Endothelial cell of umbilical vein (primary cell): ENCODE data around the gene LRCH1. TPM values are rescaled to one million over a fixed set of nuclear protein-coding genes. Genes with fewer than 3 reads are reported as not detected.

Source experiments
- BruUV-seq: library from RNA; stranded (reverse); fragments of 400-500 nt; replicated peaks from 2 replicates; lab custom pipeline; 2021; lab: Mats Ljungman, UMichigan
- CTCF ChIA-PET: fragments of 300-600, 350-600 bp; sonication (Branson Sonifier 250); formaldehyde crosslinking; loops from one replicate; lab custom pipeline; 2021; ENCODE audit warnings: antibody characterized with exemption, inconsistent platforms; lab: Charles Lee
- POLR2A ChIA-PET: fragments of 300-600, 350-600 bp; sonication (Branson Sonifier 250); formaldehyde crosslinking; loops from one replicate; lab custom pipeline; 2021; ENCODE audit warnings: antibody characterized with exemption, inconsistent platforms; lab: Charles Lee
- DNase-seq: peaks from one replicate; pipeline ENCODE4 v3.0.0-alpha.2; 2011; ENCODE audit warnings: low read depth, low spot score
- FAIRE-seq: peaks from 2 replicates; lab custom pipeline; 2011; peaks lifted over from hg19 to GRCh38; lab: Jason Lieb, UNC
- H2AFZ ChIP-seq: 2 replicates; pipeline ENCODE4 v1.6.0; 2012; ENCODE audit warnings: low read depth, low read length, control low read depth, inconsistent platforms
- H3K27ac ChIP-seq: 2 replicates; pipeline ENCODE4 v1.5.1; 2011; ENCODE audit warnings: low read depth, mild to moderate bottlenecking, control low read depth, low read length, moderate library complexity; ENCODE audit not compliant: insufficient read depth
- H3K27me3 ChIP-seq, 2 experiments: 2 replicates each; pipeline versions ENCODE4 v1.6.0 to v1.6.1; 2011; ENCODE audit warnings: low read length in 2 of 2, mixed read lengths in 1 of 2; ENCODE audit not compliant: control insufficient read depth in 2 of 2, insufficient read depth in 2 of 2
- H3K36me3 ChIP-seq, 2 experiments: 2 replicates in 1 of 2; 3 replicates in 1 of 2; pipeline ENCODE4 v1.5.1; 2011; ENCODE audit warnings: low read length in 2 of 2, mild to moderate bottlenecking in 1 of 2, moderate library complexity in 1 of 2; ENCODE audit not compliant: control insufficient read depth in 2 of 2, insufficient read depth in 2 of 2; ENCODE audit errors: extremely low read depth in 1 of 2
- H3K4me1 ChIP-seq: 3 replicates; pipeline ENCODE4 v1.5.1; 2011; ENCODE audit warnings: mild to moderate bottlenecking, low read length; ENCODE audit not compliant: control insufficient read depth, insufficient read depth; ENCODE audit errors: extremely low read depth
- H3K4me2 ChIP-seq: 2 replicates; pipeline ENCODE4 v1.6.1; 2011; ENCODE audit warnings: low read length, control low read depth, mixed read lengths; ENCODE audit not compliant: insufficient read depth
- H3K4me3 ChIP-seq, 3 experiments: fragments of 200-600 bp in 1 of 3; sonication (generic), shearing (Covaris generic) in 1 of 3; replicated peaks in 1 of 3; 2 replicates each; pipeline ENCODE4 v1.5.1; 2011 to 2016; ENCODE audit warnings: control low read depth in 3 of 3, low read length in 3 of 3, mild to moderate bottlenecking in 2 of 3, inconsistent platforms in 1 of 3, low read depth in 1 of 3, moderate library complexity in 1 of 3; ENCODE audit not compliant: insufficient read depth in 1 of 3
- H3K79me2 ChIP-seq: 2 replicates; pipeline ENCODE4 v1.6.0; 2012; ENCODE audit warnings: low read length, inconsistent platforms; ENCODE audit not compliant: control insufficient read depth, insufficient read depth
- H3K9ac ChIP-seq: replicated peaks from 2 replicates; pipeline ENCODE3; 2011; ENCODE audit warnings: low read length, control low read depth; ENCODE audit not compliant: insufficient read depth; ENCODE audit errors: extremely low read depth
- H3K9me1 ChIP-seq: replicated peaks from 3 replicates; pipeline ENCODE4 v1.6.0; 2011; ENCODE audit warnings: mild to moderate bottlenecking, low read length; ENCODE audit not compliant: control insufficient read depth, insufficient read depth; ENCODE audit errors: extremely low read depth
- H3K9me3 ChIP-seq: replicated peaks from 2 replicates; pipeline ENCODE4 v1.5.1; 2012; ENCODE audit warnings: low read length, inconsistent platforms; ENCODE audit not compliant: control insufficient read depth, insufficient read depth
- H4K20me1 ChIP-seq: replicated peaks from 2 replicates; pipeline ENCODE3; 2011; ENCODE audit warnings: mild to moderate bottlenecking, low read length; ENCODE audit not compliant: control insufficient read depth, insufficient read depth; ENCODE audit errors: extremely low read depth
- CTCF ChIP-seq, 2 donors: IDR thresholded peaks; 1 replicate in 1 of 2; 2 replicates in 1 of 2; pipeline ENCODE4 v1.5.1; 2011; ENCODE audit warnings: low read length in 2 of 2, mild to moderate bottlenecking in 2 of 2, moderate library complexity in 2 of 2, control low read depth in 1 of 2, inconsistent platforms in 1 of 2, low read depth in 1 of 2; ENCODE audit not compliant: insufficient read depth in 1 of 2; ENCODE audit errors: extremely low read depth in 1 of 2
- FOS ChIP-seq: IDR thresholded peaks from 2 replicates; pipeline ENCODE4 v1.6.1; 2011; ENCODE audit warnings: mild to moderate bottlenecking, low read length, moderate library complexity, borderline replicate concordance; ENCODE audit not compliant: insufficient read depth
- GATA2 ChIP-seq: IDR thresholded peaks from 2 replicates; pipeline ENCODE4 v1.7.0; 2011; ENCODE audit warnings: low read depth, mild to moderate bottlenecking, moderate library complexity, mixed read lengths, low read length; ENCODE audit not compliant: insufficient read length, insufficient read depth
- JUN ChIP-seq: IDR thresholded peaks from 2 replicates; pipeline ENCODE4 v1.6.1; 2011; ENCODE audit warnings: borderline replicate concordance, low read depth; ENCODE audit not compliant: insufficient read length, insufficient read depth
- POLR2AphosphoS5 ChIP-seq: IDR thresholded peaks from 2 replicates; pipeline ENCODE4 v1.6.1; 2012; ENCODE audit warnings: low read depth, mild to moderate bottlenecking, control low read depth, low read length, moderate library complexity; ENCODE audit not compliant: insufficient read depth
- dilution Hi-C: fragments of 300-500 bp; cut with MboI; formaldehyde crosslinking; loops from one replicate; pipeline ENCODE4 v1.15.0; 2019; ENCODE audit warnings: low sequenced_read_pairs; ENCODE audit not compliant: extremely low pct_ligation_motif_present
- intact Hi-C: fragments of 100-400 bp; cut with micrococcal nuclease; formaldehyde crosslinking; loops from one replicate; pipeline ENCODE4 v1.10.0; 2022
- polyA plus RNA-seq, 4 experiments: library from polyadenylated mRNA; depleted of rRNA in 3 of 4; stranded (reverse) in 3 of 4; unstranded in 1 of 4; fragments of >200 nt; gene quantifications; 2 replicates each; pipeline versions ENCODE4 v1.2.1 to v1.2.3, GENCODE V29; 2011 to 2012; ENCODE audit warnings: missing spikeins in 1 of 4
- total RNA-seq: library from RNA; stranded (reverse); gene quantifications from 2 replicates; pipeline ENCODE4 v1.2.3, GENCODE V29; 2021

Gene LRCH1
- total and polyA plus RNA-seq, 2 donors (not counting 3 experiments of a cell fraction or from before 2014, with no cell fraction given): 5.4 to 16.5 TPM

GRCh38 chr13:46685006-46685730 is 132.2 kb downstream of the LRCH1 start:
- Histone ChIP-seq H3K4me2 (no peak overlapping the region), H3K36me3 (peaks cover 0 to 2% of the 10 kb centered on the region in 2 experiments), H3K4me1 (no peaks in the 10 kb centered on the region), H3K9ac (no peak overlapping the region), H3K79me2 (no peaks in the 10 kb centered on the region), H3K27me3 (no peaks in the 10 kb centered on the region), H3K27ac (no peak overlapping the region), H3K9me3 (no peaks in the 10 kb centered on the region), H3K9me1 (no peaks in the 10 kb centered on the region), H3K4me3 (no peak overlapping the region), H2AFZ (no peak overlapping the region), H4K20me1 (no peaks in the 10 kb centered on the region)
- intact Hi-C loops (no loop called here), dilution Hi-C loops (no loop called here)
- no peak for DNase-seq
- FAIRE-seq: no peak
- BruUV-seq: no TSS peak
- TF ChIP-seq GATA2: no peak
- TF ChIP-seq CTCF (IDR thresholded peaks at IDR 0.05; ENCODE audit: extremely low read depth in 1 of 2, insufficient read depth in 1 of 2, low read depth in 1 of 2, low read length in 2 of 2): no peak
- TF ChIP-seq JUN: no peak
- TF ChIP-seq FOS: no peak
- TF ChIP-seq POLR2AphosphoS5: no peak
- ChIA-PET POLR2A (interaction anchor here (1.1 kb wide), 1 partner anchor 17 kb away, joined by 3 read pairs; no protein-coding TSS in a partner anchor), CTCF (interaction anchor here (0.8 to 1.5 kb wide), 4 partner anchors 9 to 134 kb away, joined by 3 to 4 read pairs (median 4); no protein-coding TSS in a partner anchor)
